GM19372 (cell line): Measurements from ENCODE around the gene SUSD1.
"Not testable (repeated sequence)": the region's sequence is repeated elsewhere in the genome, so short reads cannot be mapped to it uniquely, and the experiment has no call there.

Experiments
- ATAC-seq: cut with Tn5 transposase; IDR thresholded peaks from one replicate; pipeline ENCODE4 v1.9.1; 2021; ENCODE audit warnings: mild to moderate bottlenecking, low read depth, moderate library complexity; ENCODE audit not compliant: unreplicated experiment

The SUSD1 gene

DNA sequence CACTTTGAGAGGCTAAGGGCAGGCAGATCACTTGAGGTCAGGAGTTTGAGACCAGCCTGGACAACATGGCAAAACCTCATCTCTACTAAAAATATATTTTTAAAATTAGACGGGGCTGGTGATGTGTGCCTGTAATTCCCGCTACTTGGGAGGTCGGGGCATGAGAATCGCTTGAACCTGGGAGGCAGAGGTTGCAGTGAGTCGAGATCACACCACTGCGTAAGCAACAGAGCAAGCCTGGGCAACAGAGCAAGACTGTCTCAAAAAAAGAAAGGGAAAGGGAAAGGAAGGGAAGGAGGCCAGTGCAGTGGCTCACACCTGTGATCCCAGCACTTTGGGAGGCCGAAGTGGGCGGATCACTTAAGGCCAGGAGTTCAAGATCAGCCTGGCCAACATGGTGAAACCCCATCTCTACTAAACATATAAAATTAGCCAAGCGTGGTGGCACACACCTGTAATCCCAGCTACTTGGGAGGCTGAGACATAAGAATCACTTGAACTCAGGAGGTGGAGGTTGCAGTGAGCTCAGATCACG, 101.4 kb downstream of the SUSD1 start:
- not testable (repeated sequence) for ATAC-seq

DNA sequence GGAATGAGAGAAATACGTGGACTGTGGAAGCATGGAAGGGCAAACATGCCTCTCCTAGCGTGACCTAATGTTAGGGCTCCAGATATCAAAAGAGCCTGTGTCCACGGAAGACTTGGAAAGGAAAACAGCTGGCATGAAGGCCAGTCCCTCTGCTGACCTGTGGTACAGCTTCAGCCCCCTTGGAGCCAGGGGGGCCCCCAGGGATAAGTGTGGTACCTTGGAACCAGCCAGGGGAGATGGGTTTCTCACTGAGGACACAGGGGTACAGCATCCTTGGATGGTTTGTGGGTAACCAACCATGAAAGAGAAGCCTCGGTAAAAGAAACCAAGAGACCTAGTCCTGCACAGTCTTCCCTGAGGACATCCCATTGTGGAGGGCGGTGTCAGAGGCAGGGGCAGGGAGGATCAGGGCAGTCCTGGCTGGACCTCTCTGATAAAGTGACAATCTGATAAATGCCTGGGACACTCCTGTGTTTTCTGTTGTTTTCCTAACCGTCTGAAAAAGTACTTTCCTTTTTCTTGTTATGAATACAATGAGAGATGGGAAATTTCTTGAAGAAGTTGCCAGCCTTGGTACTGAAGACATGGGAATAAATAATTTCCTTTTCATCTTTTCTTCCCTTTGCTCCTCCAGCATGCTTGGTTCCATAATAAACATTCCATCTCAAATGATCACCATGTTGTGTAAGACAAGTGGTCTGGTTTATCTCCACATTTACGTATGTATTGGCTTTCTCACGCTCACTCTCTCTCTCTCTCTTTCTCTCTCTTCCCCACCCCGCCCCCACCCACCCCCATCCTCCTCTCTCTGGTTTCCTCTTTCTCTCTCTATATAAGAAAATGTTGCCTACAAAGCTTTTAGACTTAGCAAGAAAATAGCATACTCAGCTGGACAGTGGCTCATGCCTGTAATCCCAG, 102.1 kb downstream of the SUSD1 start:
- ATAC-seq: no peak

DNA sequence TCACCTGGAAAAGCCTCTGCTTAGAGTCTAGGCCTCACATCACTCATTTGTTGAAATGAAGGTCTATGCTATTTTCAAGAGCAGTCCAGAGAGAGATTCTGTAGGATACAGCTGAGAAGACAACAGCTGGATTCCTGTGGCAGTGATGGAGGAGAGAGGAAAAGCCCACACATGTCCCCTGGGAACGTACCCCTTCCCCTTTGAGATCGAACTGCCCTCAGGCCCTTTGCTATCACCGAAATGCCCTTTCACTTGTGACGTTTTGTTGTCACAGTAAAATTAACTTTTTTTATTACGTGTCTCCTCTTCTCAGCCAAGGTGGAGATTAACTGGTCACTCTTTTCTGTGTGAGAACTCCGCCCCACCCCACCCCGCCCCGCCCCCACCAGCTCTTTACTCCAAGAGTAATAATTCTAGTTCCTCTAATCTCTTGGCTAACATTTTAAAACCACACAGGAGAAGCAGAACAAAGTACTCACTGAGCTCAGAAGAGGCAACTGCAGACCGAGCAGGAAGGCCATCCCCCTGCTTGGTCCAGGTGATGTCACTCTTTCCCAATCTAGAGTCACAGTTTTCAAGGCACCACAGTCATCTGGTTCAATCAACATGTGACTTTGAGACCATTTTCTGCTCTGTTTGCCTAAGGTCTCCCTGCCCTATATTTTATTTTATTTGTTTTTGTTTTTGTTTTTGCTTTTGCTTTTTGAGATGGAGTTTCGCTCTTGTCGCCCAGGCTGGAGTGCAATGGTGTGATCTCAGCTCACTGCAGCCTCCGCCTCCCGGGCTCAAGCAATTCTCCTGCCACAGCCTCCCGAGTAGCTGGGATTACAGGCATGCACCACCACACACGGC, 105.6 kb downstream of the SUSD1 start:
- peak; percentile 47 for ATAC-seq

DNA sequence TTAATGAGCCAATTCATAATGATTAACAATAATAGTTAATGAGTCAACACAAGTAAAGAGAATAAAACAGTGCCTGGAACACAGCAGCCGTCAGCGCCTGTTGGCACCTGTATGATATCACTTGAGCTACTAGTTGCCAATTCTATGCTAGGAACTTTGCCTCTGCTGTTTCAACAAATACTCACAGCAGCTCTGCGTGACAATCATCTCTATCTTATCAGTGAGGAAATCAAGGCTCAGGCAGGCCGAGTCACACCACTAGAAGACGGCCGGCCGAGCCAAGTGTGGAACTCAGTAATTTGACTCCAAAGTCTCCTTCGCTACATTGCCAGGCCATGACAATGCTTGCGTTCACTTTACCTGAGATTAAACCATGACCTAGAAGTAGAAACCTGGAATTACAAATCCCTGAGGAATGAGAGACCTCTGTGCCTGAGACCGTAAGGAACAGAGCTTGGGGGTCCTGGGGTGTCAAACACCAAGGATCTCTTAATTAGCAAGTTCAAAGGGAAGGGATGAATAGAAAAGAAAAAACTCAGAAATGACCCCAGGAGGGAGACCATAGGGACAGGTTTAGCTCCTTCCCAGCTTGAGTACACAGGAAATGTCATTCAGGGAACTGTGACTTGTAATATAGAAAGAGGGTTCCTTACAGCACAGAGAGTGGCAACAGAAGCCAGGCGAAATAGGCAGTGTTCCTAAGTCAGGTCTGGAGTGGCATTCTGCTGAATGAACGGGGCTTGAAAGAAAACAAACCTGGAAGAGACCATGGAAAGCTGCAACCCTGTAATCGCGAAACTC, 109.1 kb downstream of the SUSD1 start:
- ATAC-seq: no peak

DNA sequence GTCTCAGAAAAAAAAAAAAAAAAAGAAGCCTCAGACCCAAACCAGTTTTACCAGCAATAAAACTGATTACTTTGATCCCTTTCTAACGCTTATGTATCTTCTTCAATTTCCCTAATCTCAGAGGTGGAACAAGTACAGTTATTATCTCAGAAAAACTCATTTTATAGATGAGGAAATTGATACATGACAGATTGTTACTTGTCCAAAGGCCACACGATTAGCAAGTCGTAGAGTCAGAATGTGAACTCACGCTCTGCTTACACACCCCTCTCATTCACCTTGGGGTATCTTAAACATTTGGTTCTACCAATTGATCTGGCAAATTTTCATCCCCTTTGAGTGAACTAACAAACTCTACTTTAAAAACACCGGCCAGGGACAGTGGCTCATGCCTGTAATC, 110.2 kb downstream of the SUSD1 start:
- no peak for ATAC-seq

DNA sequence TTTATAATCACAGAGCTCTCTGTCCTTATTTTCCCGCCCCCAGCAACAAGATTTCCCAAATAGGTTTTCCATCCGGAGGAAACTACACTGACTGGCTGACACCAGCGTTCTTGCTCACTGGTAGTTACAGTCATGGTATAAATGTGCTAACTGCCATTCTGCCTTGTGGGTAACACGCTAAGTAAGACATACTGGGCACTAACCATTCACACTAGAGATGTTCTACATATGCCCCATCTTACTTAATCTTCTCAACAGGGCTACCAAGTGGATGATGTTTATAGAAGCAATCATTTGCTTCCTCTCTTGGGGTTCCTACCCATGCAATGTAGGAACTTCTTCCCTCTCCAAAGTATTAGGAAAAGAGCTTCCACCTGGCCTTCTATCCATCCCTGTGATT, 111.5 kb downstream of the SUSD1 start:
- ATAC-seq: no peak

DNA sequence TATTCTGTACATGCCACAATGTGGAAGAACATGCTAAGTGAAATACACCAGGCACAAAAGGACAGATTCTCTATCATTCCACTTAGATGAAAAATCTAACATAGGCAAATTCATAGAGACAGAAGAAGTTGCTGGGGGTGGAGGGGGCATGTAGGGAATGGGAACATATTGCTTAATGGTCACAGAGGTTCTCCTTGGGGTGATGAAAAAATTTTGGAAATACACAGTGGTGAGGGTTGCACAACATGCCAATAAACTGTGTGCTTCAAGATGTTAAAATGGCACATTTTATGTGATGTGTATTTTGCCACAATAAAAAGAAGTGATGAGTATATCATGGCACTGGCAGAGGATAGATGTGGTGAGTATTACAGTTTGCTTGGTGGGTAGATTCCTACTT, 111.9 kb downstream of the SUSD1 start:
- no peak for ATAC-seq

DNA sequence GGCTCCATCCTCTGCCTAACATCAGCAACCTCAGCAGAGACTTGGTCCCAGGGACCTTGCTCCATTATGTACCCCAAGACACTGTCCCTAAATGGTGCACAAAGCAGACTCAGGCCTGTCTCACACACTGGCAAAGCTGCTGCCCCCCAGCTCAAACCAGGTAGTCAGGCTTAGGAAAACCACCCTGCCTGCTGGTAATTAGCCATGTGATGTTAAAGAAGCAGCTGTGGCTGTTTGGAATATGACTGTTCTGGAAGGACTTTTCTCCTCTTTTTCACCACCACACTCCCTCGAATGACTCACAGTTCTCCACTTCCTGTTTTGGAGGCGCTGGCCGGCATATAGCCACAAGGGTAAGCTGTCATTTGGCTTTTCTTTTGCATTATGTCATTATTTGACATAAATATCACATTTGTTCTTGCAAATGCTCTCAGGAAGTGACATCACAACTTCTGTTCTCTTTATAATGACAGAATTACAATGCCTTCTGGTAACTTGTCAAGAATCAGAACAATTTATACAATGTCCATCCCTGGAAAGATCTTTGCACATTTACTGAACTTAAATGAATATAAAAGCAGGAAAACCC, 113.9 kb downstream of the SUSD1 start:
- peak; percentile 62 for ATAC-seq

DNA sequence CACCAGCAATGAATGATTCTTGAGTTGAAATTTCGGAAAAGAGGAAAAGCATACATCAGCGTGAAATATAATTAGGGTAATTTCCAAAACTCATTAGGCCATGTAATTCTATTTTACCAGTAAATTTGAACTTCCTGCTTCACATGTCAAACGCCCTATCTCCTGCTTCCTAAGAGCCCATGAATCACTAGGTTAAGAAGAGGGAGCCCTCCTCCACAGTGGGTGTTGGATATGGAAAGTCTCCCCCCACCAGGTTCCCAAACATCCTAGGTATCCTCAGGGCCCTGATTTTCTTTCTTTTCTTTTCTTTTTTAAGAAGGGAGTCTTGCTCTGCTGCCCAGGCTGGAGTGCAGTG, 115.2 kb downstream of the SUSD1 start:
- no peak for ATAC-seq

DNA sequence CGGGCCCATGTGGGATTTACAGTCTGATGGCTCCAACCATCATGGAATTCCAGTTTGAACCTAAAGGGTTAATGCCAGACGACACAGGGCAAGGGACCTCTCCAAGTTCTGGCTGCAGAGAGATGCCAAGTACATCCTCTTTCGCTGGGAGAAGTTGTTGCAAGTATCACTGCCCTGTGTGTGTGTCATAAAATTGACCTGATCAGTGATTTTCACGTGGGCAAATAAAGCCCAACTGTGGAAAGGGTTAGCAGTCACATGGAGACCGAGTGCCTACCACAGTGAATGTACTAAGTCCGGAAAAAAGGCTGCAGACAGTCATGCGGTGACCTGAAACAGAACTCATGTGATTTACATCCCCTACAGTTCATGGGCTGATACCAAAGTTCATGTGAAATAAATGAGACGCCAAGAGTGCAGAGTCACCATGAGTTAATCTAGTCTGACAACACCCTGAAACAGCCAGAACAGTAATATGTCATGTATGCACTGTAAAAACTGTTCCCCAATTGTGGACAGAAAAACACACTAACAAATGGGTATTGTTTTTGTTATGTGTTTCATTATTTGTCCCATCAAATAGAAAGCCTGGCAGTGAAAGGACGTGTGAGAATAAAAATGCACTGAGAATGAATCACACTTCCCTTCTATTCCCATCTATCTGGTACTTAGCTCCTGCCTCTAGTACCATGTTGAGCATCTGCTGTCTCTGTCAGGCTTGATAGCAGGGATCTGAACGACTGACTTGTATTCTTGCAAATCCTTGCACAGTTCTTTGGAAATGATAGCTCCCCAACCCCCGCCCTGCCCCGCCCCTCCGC, 115.7 kb downstream of the SUSD1 start:
- no peak for ATAC-seq

DNA sequence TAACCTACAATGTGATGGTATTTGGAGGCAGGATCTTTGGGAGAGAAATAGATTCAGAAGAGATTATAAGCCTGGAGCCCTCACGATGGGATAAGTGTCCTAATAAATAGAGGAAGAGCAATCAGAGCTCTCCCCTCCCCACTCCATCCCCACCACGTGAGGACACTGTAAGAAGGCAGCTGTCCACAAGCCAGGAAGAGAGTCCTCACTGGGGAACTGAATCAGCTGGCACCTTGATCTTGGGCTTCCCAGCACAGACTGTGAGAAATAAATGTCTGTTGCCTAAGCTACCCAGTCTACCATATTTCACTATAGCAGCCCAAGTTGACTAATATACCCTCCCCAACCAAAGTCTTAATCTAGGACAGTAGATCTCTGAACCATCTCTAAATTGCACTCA, 118.1 kb downstream of the SUSD1 start:
- no peak for ATAC-seq

DNA sequence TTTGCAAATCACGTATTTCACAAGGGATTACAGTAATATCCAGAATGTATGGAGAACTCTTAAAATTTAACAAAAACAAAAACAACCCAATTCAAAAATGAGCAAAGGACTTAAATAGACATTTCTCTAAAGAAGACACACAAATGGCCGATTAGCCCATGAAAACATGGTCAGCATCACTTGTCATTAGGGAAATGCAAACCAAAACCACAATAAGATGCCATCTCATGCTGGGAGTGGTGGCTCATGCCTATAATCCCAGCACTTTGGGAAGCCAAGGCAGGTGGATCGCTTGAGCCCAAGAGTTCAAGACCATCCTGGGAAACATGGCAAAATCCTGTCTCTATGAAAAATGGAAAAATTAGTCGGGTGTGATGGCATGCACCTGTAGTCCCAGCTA, 120.2 kb downstream of the SUSD1 start:
- no peak for ATAC-seq

DNA sequence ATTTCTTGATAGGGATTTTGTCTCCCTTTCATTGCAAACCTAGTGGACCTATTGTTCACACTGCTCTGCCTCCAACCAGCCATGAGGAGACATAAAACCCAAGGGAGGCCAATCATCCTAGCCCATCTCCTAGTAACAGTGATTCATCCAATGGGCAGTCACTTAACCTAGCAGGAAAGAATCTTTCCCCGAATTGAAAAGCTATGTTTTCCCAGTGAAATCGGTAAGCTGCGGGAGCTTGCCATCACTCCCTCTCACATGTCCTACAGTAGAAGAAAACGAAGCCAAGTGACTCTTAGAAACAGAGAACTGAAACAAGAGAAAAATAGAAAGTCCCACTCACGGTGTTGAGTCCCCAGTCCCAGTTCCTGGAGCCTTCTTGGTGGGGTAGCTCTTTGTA, 123.3 kb downstream of the SUSD1 start:
- ATAC-seq: peak; percentile 70

DNA sequence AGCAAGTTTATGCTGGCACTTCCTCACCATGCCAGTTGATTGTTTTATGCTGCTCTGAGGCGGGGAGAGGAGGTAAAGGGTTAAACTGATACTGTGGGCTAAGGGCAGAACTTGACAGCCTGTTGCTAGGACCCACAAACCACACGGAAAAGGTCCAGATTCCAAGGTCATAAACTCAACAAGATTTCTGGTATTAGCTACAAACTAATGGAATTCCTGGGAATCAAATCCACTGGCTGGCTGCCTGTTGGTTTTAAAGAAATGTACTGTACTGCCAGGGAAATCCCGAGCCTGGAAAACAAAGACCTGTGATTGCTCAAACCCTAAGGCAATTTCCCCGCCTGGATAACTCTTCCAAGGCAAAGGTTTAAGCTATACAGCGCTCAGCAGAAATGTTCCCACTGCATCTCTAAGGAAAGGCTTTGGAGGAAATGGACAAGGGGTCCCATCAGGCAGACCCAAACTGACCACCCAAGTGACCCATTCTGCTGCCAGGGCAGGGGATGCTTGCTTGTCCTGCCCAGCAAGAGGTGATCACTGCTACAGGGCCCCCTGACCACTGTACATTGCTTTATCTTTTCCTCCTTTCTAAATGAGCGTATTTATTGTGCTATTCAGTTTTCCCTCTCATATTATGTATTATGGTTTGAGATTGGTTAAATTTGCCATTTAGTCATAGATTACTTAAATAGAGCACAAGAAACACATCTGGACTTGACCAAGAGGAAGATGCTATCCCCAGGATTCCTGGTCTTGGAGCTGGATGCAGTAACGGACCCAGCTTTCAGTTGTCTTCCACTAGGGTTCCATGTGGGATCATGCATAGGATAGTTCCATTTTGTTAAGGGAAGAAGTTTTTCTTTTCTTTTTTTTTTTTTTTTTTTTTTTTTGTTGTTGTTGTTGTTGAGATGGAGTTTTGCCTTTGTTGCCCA, 124.3 kb downstream of the SUSD1 start:
- no peak for ATAC-seq

DNA sequence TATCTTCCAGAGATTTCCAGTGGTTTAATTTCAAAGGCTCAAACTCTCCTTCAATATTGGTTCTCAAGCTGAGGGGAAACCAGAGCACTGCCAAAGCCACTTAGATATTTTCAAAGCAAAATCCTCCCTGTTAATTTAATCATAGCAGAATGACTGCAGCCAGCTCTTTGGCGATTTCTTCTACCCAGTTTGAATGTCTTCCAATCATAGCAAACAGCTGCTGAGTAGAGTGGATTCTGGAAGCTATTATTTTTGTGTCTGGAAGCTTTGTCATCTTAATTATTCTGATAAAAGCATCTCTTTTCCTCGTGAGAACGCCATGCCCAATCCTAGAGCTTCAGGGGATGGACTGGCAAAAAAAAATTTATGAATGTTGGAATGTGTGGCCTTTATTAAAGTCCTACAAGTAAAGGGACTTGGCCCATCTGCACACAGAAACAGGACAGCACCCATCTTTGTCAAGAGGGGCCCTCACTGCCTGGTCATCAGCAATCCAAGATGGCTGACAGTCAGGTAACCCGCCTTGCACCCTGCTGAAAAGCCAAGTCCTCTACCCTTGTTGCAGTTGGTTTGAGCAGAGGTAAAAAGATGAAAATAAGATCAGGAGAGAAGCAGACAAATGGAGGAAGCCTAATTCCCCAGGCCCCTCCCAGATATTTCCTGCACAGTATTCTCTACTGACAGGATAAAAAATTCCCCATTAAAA, 125.1 kb downstream of the SUSD1 start:
- no peak for ATAC-seq

DNA sequence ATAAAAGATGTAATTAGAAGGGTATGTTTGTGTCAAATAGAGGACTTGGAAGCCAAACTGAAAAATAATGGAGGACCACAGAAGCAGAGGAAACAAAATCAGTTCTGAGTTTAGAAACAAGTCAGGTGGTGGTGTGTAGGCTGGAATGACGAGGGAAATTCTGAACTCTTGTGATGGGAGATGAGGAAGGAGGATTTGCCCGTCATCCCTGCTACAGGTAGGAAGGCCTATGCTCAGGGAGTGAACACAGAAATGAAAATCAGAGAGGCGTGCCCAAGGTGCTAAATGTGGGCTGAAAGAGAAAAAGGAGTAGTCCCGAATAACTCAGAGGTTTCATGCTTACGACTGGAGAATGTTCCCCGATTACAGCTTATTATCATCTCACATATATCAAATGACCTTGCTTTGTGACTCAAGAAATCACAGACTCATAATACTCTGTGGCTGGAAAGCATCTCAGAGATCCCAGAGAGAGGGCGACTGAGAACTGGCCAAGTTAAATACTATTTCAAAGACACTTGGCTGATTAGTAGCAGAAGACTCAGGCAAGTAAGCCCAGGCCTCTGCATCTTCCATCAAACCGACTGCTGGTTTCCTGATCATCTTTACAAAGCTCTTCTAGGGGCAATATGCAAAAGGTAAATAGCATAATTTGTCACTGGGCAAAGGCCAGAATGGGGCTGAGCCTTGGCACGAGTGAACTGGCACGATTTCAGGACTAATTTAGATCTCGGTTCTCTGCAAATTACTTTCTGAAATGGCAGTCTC, 126.0 kb downstream of the SUSD1 start:
- no peak for ATAC-seq

DNA sequence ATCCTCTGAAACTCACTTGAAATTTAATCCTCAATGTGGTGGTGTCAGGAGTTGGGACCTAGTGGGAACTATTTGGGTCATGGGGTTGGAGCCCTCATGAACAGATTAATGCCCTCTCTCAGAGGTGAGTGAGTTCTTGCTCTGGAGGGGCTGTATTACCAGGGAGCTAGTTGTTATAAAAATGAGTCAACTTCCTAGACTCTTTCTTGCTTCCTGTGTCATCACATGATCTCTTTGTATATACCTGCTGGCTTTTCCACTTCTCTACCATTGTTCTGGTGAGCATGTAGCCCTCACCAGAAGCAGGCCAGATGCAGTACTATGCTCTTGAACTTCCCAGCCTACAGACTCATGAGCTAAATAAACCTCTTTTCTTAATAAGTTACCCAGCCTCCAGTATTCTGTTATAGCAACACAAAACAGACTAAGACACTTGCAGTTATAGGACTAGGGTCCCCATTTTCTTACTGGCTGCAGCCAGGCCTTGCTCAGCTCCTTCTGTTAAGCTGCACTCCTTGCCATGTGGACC, 127.5 kb downstream of the SUSD1 start:
- ATAC-seq: no peak
